Activated CD4-positive, alpha-beta T cell treated with anti-CD3 and anti-CD28 coated beads, Interleukin-2, amount 10 ng/mL, durations not matched to agents 24 days and 14 days (primary cell): ENCODE measurements around the gene ZNF302. TPM values are rescaled to one million over a fixed set of nuclear protein-coding genes. Genes with fewer than 3 reads are reported as not detected.
A peak's percentile ranks its signal among the peaks of the same experiment; 100 is the strongest.

Experiments used
- DNase-seq: peaks from one replicate; pipeline ENCODE4 v3.0.0; 2022
- H3K27ac Mint-ChIP-seq: one replicate; pipeline ENCODE4 v1.8.0; 2022; ENCODE audit warnings: mild to moderate bottlenecking, mixed read lengths
- H3K27me3 Mint-ChIP-seq: one replicate; pipeline ENCODE4 v1.8.0; 2022; ENCODE audit warnings: mixed read lengths
- H3K36me3 Mint-ChIP-seq: one replicate; pipeline ENCODE4 v1.8.0; 2022; ENCODE audit warnings: low read depth, mild to moderate bottlenecking, mixed read lengths
- H3K4me1 Mint-ChIP-seq: one replicate; pipeline ENCODE4 v1.8.0; 2021; ENCODE audit warnings: mixed read lengths
- H3K4me3 Mint-ChIP-seq: one replicate; pipeline ENCODE4 v1.8.0; 2022; ENCODE audit warnings: mild to moderate bottlenecking, moderate library complexity, mixed read lengths
- H3K9me3 Mint-ChIP-seq: one replicate; pipeline ENCODE4 v1.8.0; 2021; ENCODE audit warnings: mixed read lengths
- intact Hi-C: fragments of 100-400 bp; cut with micrococcal nuclease; formaldehyde crosslinking; loops from one replicate; pipeline ENCODE4 v1.15.1; 2023
- total RNA-seq: library from RNA; stranded (reverse); gene quantifications from 2 replicates; pipeline ENCODE4 v1.2.3, GENCODE V29; 2022

Gene ZNF302
- 14.4 and 15.2 TPM in 2 replicates for total RNA-seq

DNA sequence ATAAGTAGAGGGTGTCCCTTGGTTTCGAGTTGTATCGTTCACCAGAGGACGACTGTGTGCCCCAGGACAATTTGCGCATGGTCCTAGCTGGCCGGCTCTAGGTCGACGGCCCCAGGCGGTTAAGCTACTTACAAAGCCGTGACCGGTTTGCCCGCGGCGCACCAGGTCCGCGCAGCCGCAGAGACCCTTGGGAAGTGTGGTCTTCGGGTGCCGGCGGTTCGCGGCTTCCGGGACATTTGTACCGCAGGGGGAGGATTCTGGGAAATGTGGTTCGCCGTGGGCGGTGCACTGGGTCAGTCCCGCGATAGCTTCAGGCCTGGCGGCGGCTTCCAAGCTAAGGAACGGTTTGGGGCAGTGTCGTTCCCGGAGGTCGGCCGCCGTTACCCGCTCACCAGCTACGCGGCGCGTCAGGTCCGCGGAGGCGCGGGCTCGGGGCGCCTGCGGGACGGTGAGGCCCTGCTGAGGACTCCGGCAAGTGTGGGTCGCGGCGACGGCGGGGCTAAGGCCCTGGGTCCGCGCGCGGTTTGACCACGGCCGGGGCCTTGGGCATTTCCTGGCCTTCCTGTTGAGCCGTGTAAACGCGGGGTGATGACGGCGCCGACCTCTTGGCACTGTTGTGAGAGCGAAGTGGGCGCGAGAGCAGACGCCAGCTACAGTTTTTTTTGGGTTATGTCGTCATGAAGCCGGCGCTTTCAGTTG, at the start of gene ZNF302:
TSS of gene ZNF302 (plus strand) at position 293 of the 699 bp plus-strand sequence. CDS start 1,127 bp downstream, outside the sequence.
- H3K36me3 Mint-ChIP-seq, result peaks cover 56% of the 10 kb centered on the region
- H3K4me1 Mint-ChIP-seq, result peaks cover 28% of the 10 kb centered on the region
- peak; percentile 98 for DNase-seq
- H3K4me3 Mint-ChIP-seq, result peak within 1 kb of the TSS; percentile 96
- peak within 1 kb of the TSS; percentile 100 for H3K27ac Mint-ChIP-seq
- peaks cover 2% of the 10 kb centered on the region for H3K27me3 Mint-ChIP-seq
- peaks cover 46% of the 10 kb centered on the region for H3K9me3 Mint-ChIP-seq
- intact Hi-C loops, result loop anchor here (1.0 to 5.0 kb wide), 3 partner anchors 56 to 505 kb away; partner anchors contain the start of genes LSM14A and ZNF599

DNA sequence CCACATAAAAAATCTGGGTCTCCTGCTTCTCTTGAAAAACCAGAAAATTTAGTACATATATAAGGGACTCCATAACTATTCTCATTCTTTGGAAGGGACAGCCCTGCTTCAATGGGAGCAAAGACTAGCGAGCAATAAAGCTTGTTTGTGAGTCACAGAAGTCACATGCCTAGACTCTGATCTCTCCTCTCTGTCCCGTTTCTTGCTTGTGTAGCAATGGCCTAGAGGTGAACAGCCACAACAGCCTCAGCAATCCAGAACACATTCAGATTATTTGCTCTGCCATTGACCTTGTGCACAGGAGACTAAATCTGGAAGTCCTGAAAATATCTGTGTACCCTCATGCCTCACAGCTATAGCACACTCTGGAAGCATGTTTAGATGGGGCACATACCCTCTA, 43.7 kb upstream of the ZNF302 start:
- Mint-ChIP-seq H3K4me1 (no peaks in the 10 kb centered on the region), H3K36me3 (no peaks in the 10 kb centered on the region), H3K27ac (no peak overlapping the region), H3K4me3 (no peak overlapping the region), H3K9me3 (peaks cover 8% of the 10 kb centered on the region), H3K27me3 (no peaks in the 10 kb centered on the region)
- DNase-seq, result no peak
- intact Hi-C loops, result no loop called here

DNA sequence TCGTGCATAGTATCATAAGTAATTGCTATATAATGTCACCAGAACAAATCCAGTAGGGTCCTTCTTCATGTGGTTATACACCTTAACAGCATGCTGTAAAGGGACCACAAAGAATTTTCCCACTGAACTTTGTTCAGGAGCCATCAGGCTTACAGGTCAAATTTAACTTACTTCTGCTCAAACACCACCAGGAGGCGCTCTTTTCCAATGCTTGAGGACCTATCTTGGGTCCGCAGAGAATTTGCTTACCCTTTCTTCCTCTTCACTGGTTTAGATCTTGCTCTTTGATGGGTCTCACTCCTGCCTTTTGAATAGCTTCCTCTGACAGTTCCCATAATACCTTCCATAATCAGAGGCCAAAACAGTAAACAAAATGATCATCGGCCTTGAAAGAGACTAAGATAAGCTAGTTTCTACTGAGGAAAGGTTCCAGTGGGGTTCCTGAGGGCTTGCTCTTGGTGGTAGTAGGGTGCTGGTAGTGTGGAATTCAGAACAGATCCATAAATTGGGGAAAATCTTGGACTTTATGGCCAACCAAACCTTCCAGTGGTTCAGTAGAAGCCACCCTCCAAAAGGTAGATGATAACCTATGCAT, 37.9 kb upstream of the ZNF302 start:
- no peaks in the 10 kb centered on the region for H3K36me3 Mint-ChIP-seq
- peaks cover 4% of the 10 kb centered on the region for H3K9me3 Mint-ChIP-seq
- no peaks in the 10 kb centered on the region for H3K27me3 Mint-ChIP-seq
- intact Hi-C loops, result loop anchor here (1.0 kb wide), 1 partner anchor 73 kb away; no protein-coding TSS in a partner anchor
- H3K4me3 Mint-ChIP-seq, result no peak overlapping the region
- peak; percentile 88 for DNase-seq
- no peak overlapping the region for H3K27ac Mint-ChIP-seq
- H3K4me1 Mint-ChIP-seq, result peaks cover 3% of the 10 kb centered on the region

DNA sequence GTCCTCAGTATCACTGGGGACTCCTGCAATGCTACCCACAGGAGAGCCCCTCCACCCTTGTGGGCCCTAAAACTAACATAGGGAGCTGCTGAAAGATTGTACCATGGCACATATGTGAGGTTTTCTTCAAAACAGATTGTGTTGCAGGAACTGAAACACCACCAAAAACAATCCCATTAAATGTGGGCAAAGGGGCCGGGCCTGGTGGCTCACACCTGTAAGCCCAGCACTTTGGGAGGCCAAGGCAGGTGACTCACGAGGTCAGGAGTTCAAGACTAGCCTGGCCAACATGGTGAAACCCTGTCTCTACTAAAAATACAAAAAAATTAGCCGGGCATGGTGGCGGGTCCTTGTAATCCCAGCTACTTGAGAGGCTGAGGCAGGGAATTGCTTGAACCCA, 35.2 kb upstream of the ZNF302 start:
- no peaks in the 10 kb centered on the region for H3K27me3 Mint-ChIP-seq
- no peak overlapping the region for H3K27ac Mint-ChIP-seq
- H3K4me3 Mint-ChIP-seq, result no peak overlapping the region
- H3K36me3 Mint-ChIP-seq, result no peaks in the 10 kb centered on the region
- H3K9me3 Mint-ChIP-seq, result no peaks in the 10 kb centered on the region
- DNase-seq, result no peak
- peaks cover 3% of the 10 kb centered on the region for H3K4me1 Mint-ChIP-seq
- intact Hi-C loops, result no loop called here

DNA sequence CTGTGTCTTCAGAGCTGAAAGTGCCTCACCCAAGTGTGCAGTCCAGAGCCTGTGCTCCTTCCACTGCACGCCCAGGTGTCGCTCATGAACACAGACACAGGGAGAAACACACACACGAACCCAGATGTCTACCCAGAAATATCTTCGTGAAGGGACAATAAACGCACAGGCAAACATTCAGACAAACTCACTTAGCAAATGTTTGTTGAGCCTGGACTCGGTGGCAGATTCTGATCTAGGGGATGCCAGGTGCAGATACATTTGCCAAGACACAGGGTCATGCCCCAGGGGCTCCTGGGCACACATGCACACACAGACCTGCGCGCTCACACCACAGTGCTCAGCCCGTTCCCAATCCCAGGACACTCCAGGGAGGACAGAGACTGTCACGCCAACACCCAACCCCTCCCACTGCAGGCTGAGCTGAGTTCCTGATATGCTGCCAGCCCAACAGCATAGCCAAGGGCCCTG, 32.5 kb upstream of the ZNF302 start:
- intact Hi-C loops, result no loop called here
- no peaks in the 10 kb centered on the region for H3K4me1 Mint-ChIP-seq
- no peak overlapping the region for H3K27ac Mint-ChIP-seq
- no peak overlapping the region for H3K4me3 Mint-ChIP-seq
- no peaks in the 10 kb centered on the region for H3K9me3 Mint-ChIP-seq
- DNase-seq, result no peak
- H3K36me3 Mint-ChIP-seq, result no peaks in the 10 kb centered on the region
- no peaks in the 10 kb centered on the region for H3K27me3 Mint-ChIP-seq

DNA sequence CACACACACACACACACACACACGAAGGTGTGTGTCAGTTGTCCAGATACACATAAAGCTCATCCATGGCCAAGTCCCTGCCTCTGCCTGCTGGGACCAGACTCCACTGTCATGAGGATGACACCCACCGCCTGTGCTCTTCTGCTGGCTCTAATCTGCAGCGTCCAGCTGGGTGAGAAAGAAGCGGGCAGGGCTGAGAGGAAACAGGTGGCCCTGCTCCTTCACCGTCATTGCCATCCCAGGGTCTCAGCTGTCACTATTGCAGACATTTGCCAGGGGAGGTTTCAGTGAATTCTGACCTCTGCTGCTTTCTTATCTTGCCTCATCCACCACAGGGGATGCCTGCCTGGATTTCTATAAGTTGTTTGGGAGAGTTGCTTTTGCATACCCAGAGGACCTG, 31.9 kb upstream of the ZNF302 start:
- Mint-ChIP-seq H3K27me3 (no peaks in the 10 kb centered on the region), H3K36me3 (no peaks in the 10 kb centered on the region), H3K9me3 (peaks cover 2% of the 10 kb centered on the region), H3K4me1 (no peaks in the 10 kb centered on the region), H3K4me3 (no peak overlapping the region), H3K27ac (no peak overlapping the region)
- intact Hi-C loops, result no loop called here
- DNase-seq, result no peak

DNA sequence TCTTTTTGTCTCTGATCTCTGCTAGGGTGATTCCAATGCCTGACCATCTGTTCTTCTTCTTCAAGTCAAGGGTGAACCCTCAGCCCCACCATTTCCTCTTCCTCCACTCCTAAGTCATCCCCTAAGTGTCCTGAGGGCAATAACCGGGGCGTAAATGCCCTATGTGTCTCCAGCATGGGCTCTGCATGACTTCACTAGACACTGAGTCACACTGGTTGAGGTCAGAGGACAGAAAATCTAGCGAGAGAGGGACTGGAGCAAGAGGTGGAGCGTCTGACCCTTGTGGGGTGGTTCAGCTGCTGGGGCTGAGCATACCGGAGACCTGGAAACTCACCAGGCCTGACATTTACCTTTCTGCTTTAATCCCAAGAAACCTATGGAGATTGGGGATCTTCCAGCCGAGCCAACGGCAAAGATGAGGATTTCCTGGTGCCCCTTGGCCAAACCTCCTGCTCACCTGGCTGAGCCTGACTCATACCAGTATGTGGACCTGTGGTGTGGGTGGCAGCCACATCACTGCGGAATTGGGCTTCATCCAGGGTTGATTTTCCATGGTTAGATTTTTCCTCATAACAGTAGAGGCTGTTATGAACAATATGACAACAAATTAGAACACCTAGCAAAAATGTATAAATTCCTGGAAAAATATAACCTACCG, 27.5 kb upstream of the ZNF302 start:
- intact Hi-C loops, result no loop called here
- no peak for DNase-seq
- Mint-ChIP-seq H3K36me3 (no peaks in the 10 kb centered on the region), H3K4me1 (no peaks in the 10 kb centered on the region), H3K4me3 (no peak overlapping the region), H3K27ac (no peak overlapping the region), H3K9me3 (peaks cover 16% of the 10 kb centered on the region), H3K27me3 (no peaks in the 10 kb centered on the region)

DNA sequence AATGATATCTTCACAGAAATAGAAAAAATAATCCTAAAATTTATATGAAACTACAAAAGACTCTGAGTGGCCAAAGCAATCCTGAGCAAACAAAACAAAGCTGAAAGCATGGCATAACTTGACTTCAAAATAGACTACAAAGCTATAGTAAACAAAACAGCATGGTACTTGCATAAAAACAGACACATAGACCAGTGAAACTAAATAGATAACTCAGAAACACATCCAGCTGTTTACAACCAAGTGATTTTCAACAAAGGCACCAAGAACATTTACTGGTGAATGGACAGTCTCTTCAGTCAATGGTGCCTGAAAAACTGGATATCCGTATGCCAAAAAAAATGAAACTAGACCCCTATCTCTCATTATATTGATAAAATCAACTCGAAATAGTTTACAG, 25.7 kb upstream of the ZNF302 start:
- H3K27me3 Mint-ChIP-seq, result no peaks in the 10 kb centered on the region

DNA sequence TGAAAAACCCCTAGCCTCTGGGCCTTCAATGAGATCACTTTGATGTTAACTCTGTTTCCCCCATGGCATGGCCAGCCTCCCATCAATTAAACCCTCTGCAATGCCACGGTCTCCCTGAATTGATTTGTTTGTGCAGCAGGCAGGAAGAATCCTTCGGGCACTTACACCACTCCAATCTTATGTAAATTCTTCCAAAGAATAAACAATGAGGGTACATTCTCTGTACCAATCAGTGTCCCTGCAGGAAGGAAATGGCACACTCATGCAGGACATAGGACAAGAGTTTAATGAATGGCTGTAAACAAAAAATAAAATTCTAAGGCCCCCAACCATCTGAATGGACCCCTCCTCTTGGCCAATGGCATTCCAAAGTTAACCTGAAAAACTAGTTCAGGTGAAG, 22.7 kb upstream of the ZNF302 start:
- Mint-ChIP-seq H3K9me3 (peaks cover 30% of the 10 kb centered on the region), H3K27ac (no peak overlapping the region), H3K27me3 (peaks cover 1% of the 10 kb centered on the region), H3K4me3 (no peak overlapping the region), H3K4me1 (no peaks in the 10 kb centered on the region), H3K36me3 (no peaks in the 10 kb centered on the region)
- intact Hi-C loops, result no loop called here
- DNase-seq, result no peak

More for the DNA sequence above, 25.7 kb upstream of the ZNF302 start:
- intact Hi-C loops, result no loop called here
- peaks cover 21% of the 10 kb centered on the region for H3K9me3 Mint-ChIP-seq
- no peaks in the 10 kb centered on the region for H3K36me3 Mint-ChIP-seq
- DNase-seq, result no peak
- H3K4me3 Mint-ChIP-seq, result no peak overlapping the region
- H3K27ac Mint-ChIP-seq, result no peak overlapping the region
- H3K4me1 Mint-ChIP-seq, result no peaks in the 10 kb centered on the region

DNA sequence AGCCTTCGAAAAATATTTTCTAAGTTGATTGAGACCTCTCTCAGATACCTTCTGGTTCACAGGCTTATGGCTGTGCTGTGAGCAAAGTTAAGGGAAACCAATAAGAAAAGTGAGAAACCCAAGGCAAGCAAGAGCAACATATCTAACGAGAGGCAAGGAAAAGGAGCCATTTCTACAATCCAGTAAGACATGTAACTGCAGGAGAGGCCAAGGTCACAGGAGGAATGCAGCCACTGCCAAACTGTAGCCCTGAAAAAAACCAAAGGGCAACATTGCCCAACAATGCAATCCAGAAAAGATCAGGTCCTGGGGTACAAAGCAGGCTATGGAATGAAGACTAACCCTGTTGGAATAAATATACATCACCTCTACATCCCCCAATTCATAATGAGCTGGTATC, 21.8 kb upstream of the ZNF302 start:
- no peak overlapping the region for H3K4me3 Mint-ChIP-seq
- no peak for DNase-seq
- no peaks in the 10 kb centered on the region for H3K4me1 Mint-ChIP-seq
- H3K27ac Mint-ChIP-seq, result no peak overlapping the region
- H3K36me3 Mint-ChIP-seq, result no peaks in the 10 kb centered on the region
- peaks cover 27% of the 10 kb centered on the region for H3K9me3 Mint-ChIP-seq
- intact Hi-C loops, result no loop called here
- H3K27me3 Mint-ChIP-seq, result peaks cover 1% of the 10 kb centered on the region

DNA sequence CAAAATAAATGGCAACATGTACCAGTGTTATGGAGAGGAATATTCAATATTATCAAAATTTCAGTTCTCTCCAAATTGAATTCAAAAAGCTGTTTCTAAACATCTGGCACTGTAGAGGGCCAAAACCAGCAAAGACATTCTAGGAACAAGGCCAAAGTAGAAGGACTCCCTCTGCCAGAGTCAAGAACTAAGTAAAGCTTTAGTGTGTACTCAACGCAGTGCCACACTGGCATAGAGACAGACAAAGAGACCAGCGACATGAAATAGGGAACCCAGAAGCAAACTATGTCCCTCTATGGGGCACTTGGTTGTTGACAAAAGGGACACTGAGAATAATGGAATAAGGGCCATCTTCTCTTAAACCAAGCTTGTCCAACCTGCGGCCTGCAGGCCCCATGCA, 16.1 kb upstream of the ZNF302 start:
- Mint-ChIP-seq H3K27me3 (peaks cover 1% of the 10 kb centered on the region), H3K9me3 (peaks cover 16% of the 10 kb centered on the region), H3K27ac (no peak overlapping the region), H3K36me3 (no peaks in the 10 kb centered on the region), H3K4me1 (peaks cover 11% of the 10 kb centered on the region), H3K4me3 (no peak overlapping the region)
- intact Hi-C loops, result no loop called here
- no peak for DNase-seq

DNA sequence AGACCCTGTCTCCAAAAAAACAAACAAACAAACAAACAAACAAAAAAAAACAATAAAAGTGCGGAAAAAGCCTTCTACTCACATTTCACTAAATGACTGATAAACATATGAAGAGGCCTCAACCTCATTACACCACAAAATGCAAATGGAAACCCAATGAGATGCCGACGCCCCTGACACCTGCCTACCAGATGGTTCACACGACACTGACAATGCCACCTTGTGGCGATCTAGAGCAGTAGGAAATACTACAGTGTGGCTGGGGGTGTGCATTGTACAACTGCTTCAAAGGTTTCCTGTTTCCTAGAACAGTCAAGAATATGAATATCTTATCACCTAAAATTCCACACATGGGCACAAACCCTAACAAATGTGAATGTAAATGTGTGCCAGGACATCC, 14.6 kb upstream of the ZNF302 start:
- no peaks in the 10 kb centered on the region for H3K36me3 Mint-ChIP-seq
- DNase-seq, result peak; percentile 81
- H3K4me1 Mint-ChIP-seq, result peaks cover 18% of the 10 kb centered on the region
- no peak overlapping the region for H3K4me3 Mint-ChIP-seq
- peaks cover 9% of the 10 kb centered on the region for H3K9me3 Mint-ChIP-seq
- no peaks in the 10 kb centered on the region for H3K27me3 Mint-ChIP-seq
- no peak overlapping the region for H3K27ac Mint-ChIP-seq
- intact Hi-C loops, result no loop called here

DNA sequence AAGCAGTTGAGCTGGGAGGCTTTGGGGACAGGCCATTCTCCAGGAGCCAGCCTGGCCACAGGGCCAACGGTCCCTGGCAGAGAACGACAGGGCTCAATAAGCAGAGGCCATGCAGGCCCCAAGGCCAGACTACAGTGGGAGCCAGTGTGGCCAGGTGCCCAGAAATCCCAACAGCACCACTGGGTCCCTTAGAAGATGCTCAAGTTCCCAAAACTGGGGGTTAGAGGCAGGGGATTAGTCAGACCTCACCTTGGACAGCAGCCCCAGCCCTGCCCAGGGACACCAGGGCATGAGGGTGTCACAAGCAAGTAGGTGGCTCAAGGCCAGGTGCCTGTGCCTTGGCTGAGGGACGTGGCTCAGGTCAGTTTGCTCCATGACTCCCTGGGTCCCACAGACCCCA, 13.3 kb upstream of the ZNF302 start:
- no peak overlapping the region for H3K27ac Mint-ChIP-seq
- peaks cover 8% of the 10 kb centered on the region for H3K9me3 Mint-ChIP-seq
- intact Hi-C loops, result no loop called here
- H3K4me1 Mint-ChIP-seq, result peaks cover 18% of the 10 kb centered on the region
- no peaks in the 10 kb centered on the region for H3K36me3 Mint-ChIP-seq
- no peaks in the 10 kb centered on the region for H3K27me3 Mint-ChIP-seq
- DNase-seq, result no peak
- no peak overlapping the region for H3K4me3 Mint-ChIP-seq

DNA sequence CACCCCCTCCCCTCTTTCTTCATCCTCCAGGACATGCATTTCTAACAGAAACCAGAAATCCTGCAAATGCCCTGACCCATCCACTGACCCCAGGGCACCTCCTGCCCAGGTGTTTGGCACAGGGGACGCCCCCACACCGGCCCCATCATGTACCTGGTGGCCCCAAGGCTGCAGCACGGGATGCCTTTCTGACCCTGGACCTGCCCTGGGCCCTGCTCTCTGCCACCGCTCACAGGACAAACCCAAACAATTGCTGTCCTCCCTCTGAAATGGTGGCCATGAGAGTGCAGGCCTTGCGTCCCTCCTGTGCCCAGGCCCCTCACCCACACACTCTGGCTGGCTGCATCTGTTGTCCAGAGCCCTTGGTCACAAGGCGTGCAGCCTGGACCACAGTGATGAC, 12.6 kb upstream of the ZNF302 start:
- intact Hi-C loops, result no loop called here
- Mint-ChIP-seq H3K27ac (no peak overlapping the region), H3K36me3 (no peaks in the 10 kb centered on the region), H3K4me1 (peaks cover 18% of the 10 kb centered on the region), H3K9me3 (peaks cover 8% of the 10 kb centered on the region), H3K4me3 (no peak overlapping the region), H3K27me3 (no peaks in the 10 kb centered on the region)
- DNase-seq, result no peak
